ENCODE data around the gene PPM1J. TPM values are rescaled to one million over a fixed set of nuclear protein-coding genes. Genes with fewer than 3 reads are reported as not detected.

The PPM1J gene
- total RNA-seq, 1 experiment from 2014 or later: 19.3 TPM

DNA sequence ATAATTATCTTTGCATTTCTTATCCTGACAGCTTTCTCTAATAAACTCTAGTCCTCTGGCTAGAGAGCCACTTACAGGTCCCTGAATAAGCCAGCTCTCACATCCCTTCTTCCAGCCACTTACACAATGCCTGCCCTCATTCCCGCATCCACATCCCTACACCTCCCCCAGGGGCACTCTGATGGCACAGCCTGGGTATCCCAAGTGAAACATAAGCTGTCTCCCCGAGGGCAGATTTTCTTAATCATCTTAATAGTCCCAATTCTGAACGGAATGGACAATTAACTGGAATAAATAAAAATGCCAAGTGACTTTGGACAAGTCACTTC lies 13.1 kb downstream of the PPM1J start:
- H3K9me3 Mint-ChIP-seq: no peaks in the 10 kb centered on the region
- ChIA-PET CTCF (interaction anchor here (1.5 kb wide), 1 partner anchor 29 kb away, joined by 3 read pairs; no protein-coding TSS in a partner anchor), POLR2A (interaction anchor here (1.4 kb wide), 1 partner anchor 27 kb away, joined by 7 read pairs; the partner anchor contains the start of gene MOV10)
- H3K36me3 Mint-ChIP-seq: peaks cover 41% of the 10 kb centered on the region
- ATAC-seq: no peak
- H3K27me3 Mint-ChIP-seq (ENCODE audit: low read depth): peaks cover 31% of the 10 kb centered on the region
- peaks cover 85% of the 10 kb centered on the region for H3K4me1 Mint-ChIP-seq
- TF ChIP-seq ESRRA (CRISPR knock-in tag; IDR thresholded peaks at IDR 0.05; ENCODE audit: borderline replicate concordance): no peak
- TF ChIP-seq, protein P1, sequence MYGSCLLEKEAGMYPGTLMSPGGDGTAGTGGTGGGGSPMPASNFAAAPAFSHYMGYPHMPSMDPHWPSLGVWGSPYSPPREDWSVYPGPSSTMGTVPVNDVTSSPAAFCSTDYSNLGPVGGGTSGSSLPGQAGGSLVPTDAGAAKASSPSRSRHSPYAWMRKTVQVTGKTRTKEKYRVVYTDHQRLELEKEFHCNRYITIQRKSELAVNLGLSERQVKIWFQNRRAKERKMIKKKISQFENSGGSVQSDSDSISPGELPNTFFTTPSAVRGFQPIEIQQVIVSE (CRISPR knock-in tag; IDR thresholded peaks at IDR 0.05; ENCODE audit: borderline replicate concordance): no peak
- TF ChIP-seq, protein P2, sequence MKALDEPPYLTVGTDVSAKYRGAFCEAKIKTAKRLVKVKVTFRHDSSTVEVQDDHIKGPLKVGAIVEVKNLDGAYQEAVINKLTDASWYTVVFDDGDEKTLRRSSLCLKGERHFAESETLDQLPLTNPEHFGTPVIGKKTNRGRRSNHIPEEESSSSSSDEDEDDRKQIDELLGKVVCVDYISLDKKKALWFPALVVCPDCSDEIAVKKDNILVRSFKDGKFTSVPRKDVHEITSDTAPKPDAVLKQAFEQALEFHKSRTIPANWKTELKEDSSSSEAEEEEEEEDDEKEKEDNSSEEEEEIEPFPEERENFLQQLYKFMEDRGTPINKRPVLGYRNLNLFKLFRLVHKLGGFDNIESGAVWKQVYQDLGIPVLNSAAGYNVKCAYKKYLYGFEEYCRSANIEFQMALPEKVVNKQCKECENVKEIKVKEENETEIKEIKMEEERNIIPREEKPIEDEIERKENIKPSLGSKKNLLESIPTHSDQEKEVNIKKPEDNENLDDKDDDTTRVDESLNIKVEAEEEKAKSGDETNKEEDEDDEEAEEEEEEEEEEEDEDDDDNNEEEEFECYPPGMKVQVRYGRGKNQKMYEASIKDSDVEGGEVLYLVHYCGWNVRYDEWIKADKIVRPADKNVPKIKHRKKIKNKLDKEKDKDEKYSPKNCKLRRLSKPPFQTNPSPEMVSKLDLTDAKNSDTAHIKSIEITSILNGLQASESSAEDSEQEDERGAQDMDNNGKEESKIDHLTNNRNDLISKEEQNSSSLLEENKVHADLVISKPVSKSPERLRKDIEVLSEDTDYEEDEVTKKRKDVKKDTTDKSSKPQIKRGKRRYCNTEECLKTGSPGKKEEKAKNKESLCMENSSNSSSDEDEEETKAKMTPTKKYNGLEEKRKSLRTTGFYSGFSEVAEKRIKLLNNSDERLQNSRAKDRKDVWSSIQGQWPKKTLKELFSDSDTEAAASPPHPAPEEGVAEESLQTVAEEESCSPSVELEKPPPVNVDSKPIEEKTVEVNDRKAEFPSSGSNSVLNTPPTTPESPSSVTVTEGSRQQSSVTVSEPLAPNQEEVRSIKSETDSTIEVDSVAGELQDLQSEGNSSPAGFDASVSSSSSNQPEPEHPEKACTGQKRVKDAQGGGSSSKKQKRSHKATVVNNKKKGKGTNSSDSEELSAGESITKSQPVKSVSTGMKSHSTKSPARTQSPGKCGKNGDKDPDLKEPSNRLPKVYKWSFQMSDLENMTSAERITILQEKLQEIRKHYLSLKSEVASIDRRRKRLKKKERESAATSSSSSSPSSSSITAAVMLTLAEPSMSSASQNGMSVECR (CRISPR knock-in tag; IDR thresholded peaks at IDR 0.05; ENCODE audit: borderline replicate concordance): no peak
- TF ChIP-seq KAT7 (CRISPR knock-in tag; IDR thresholded peaks at IDR 0.05; ENCODE audit: borderline replicate concordance): no peak
- TF ChIP-seq ZNF423 (CRISPR knock-in tag; IDR thresholded peaks at IDR 0.05): no peak
- no peak for TF ChIP-seq NR2C2 (CRISPR knock-in tag; IDR thresholded peaks at IDR 0.05)
- TF ChIP-seq EMX1 (CRISPR knock-in tag; IDR thresholded peaks at IDR 0.05): no peak
- no peak for TF ChIP-seq NFE2L1 (CRISPR knock-in tag; IDR thresholded peaks at IDR 0.05)
- TF ChIP-seq, protein P3, sequence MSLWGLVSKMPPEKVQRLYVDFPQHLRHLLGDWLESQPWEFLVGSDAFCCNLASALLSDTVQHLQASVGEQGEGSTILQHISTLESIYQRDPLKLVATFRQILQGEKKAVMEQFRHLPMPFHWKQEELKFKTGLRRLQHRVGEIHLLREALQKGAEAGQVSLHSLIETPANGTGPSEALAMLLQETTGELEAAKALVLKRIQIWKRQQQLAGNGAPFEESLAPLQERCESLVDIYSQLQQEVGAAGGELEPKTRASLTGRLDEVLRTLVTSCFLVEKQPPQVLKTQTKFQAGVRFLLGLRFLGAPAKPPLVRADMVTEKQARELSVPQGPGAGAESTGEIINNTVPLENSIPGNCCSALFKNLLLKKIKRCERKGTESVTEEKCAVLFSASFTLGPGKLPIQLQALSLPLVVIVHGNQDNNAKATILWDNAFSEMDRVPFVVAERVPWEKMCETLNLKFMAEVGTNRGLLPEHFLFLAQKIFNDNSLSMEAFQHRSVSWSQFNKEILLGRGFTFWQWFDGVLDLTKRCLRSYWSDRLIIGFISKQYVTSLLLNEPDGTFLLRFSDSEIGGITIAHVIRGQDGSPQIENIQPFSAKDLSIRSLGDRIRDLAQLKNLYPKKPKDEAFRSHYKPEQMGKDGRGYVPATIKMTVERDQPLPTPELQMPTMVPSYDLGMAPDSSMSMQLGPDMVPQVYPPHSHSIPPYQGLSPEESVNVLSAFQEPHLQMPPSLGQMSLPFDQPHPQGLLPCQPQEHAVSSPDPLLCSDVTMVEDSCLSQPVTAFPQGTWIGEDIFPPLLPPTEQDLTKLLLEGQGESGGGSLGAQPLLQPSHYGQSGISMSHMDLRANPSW (CRISPR knock-in tag; conservative IDR thresholded peaks at IDR 0.05; ENCODE audit: low read depth): no peak
- no peak for TF ChIP-seq SOX15 (CRISPR knock-in tag; IDR thresholded peaks at IDR 0.05)
- TF ChIP-seq, protein P4, sequence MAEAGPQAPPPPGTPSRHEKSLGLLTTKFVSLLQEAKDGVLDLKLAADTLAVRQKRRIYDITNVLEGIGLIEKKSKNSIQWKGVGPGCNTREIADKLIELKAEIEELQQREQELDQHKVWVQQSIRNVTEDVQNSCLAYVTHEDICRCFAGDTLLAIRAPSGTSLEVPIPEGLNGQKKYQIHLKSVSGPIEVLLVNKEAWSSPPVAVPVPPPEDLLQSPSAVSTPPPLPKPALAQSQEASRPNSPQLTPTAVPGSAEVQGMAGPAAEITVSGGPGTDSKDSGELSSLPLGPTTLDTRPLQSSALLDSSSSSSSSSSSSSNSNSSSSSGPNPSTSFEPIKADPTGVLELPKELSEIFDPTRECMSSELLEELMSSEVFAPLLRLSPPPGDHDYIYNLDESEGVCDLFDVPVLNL (CRISPR knock-in tag; IDR thresholded peaks at IDR 0.05; ENCODE audit: borderline replicate concordance, low read depth): no peak
- TF ChIP-seq, protein P5, sequence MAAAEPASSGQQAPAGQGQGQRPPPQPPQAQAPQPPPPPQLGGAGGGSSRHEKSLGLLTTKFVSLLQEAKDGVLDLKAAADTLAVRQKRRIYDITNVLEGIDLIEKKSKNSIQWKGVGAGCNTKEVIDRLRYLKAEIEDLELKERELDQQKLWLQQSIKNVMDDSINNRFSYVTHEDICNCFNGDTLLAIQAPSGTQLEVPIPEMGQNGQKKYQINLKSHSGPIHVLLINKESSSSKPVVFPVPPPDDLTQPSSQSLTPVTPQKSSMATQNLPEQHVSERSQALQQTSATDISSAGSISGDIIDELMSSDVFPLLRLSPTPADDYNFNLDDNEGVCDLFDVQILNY (CRISPR knock-in tag; IDR thresholded peaks at IDR 0.05): no peak
- TF ChIP-seq, protein P6, sequence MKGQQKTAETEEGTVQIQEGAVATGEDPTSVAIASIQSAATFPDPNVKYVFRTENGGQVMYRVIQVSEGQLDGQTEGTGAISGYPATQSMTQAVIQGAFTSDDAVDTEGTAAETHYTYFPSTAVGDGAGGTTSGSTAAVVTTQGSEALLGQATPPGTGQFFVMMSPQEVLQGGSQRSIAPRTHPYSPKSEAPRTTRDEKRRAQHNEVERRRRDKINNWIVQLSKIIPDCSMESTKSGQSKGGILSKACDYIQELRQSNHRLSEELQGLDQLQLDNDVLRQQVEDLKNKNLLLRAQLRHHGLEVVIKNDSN (CRISPR knock-in tag; IDR thresholded peaks at IDR 0.05): no peak
- TF ChIP-seq, protein P7, sequence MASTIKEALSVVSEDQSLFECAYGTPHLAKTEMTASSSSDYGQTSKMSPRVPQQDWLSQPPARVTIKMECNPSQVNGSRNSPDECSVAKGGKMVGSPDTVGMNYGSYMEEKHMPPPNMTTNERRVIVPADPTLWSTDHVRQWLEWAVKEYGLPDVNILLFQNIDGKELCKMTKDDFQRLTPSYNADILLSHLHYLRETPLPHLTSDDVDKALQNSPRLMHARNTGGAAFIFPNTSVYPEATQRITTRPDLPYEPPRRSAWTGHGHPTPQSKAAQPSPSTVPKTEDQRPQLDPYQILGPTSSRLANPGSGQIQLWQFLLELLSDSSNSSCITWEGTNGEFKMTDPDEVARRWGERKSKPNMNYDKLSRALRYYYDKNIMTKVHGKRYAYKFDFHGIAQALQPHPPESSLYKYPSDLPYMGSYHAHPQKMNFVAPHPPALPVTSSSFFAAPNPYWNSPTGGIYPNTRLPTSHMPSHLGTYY (CRISPR knock-in tag; IDR thresholded peaks at IDR 0.05): no peak
- no peak overlapping the region; the same call in 1 of the 2 replicates for H3K4me3 Mint-ChIP-seq
- H3K27ac Mint-ChIP-seq: 0 out of 2 replicates have a peak overlapping the region, but pooled peaks have one; percentile 3
- DNase-seq (ENCODE audit: low spot score): no peak
